ENCODE data around the gene IFI27L2.

Gene IFI27L2

DNA sequence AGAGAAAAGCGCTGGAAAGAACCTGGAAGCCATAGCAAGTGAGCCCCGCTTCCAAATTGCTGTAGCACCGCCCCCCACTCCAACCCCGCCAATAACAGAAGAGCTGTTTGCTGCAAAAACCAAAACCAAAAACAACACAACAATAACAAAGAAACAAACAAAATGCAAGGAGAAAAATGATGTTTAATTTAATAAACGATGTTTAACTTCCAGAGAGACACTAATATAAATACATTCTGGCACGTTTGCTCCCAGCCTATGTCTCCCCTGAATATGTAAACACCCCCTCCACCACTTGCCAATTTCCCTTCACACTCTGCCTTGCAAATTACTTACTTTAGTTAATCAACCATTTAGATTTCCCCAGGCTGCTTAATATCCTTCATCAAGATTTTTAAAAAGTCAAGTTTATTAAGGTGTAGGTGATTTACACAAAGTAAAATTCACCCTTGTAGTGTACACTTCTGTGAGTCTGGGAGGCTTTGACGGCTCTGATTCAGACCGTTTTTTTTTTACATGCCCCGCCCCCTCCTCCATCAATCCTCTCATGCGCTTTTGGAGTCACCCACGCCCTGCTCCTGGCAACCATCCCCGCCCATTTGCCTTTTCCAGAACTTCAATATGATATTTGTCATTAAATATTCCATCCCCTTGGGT is 482 bp upstream of the IFI27L2 start:
- H2BK5ac ChIP-seq (ENCODE audit: low read length): no peak overlapping the region
- no CpG with 5 or more reads among the region's 12 CpGs for WGBS (ENCODE audit: extremely low coverage, insufficient coverage, low lambda C conversion rate)
- H3K79me2 ChIP-seq (ENCODE audit: control insufficient read depth, insufficient read depth, low read length): no peaks in the 10 kb centered on the region
- no peak overlapping the region for H4K8ac ChIP-seq (ENCODE audit: low read depth, low read length)
- H3K4ac ChIP-seq (ENCODE audit: low read depth, low read length): no peak overlapping the region
- H3K56ac ChIP-seq (ENCODE audit: low read length): peak overlapping the region; percentile 30
- no peaks in the 10 kb centered on the region for H3K79me1 ChIP-seq (ENCODE audit: low read length)
- no peak overlapping the region for H3K18ac ChIP-seq (ENCODE audit: low read length)
- H3K27me3 ChIP-seq (ENCODE audit: insufficient read depth, low read length, poor library complexity): no peaks in the 10 kb centered on the region
- DNase-seq: peak; percentile 61
- H3K4me2 ChIP-seq (ENCODE audit: low read length): peak overlapping the region; percentile 80
- no peak overlapping the region for H3K27ac ChIP-seq (ENCODE audit: low read depth, low read length)
- no peaks in the 10 kb centered on the region for H3K36me3 ChIP-seq (ENCODE audit: control insufficient read depth, insufficient read depth, low read length)
- peak overlapping the region; percentile 48 for H3K9ac ChIP-seq (ENCODE audit: low read length)
- H2AK5ac ChIP-seq (ENCODE audit: low read length): no peak overlapping the region
- peak overlapping the region; percentile 26 for H3K4me3 ChIP-seq (ENCODE audit: low read length)
- H3K23ac ChIP-seq (ENCODE audit: low read length): no peak overlapping the region
- no peak overlapping the region for H2BK15ac ChIP-seq (replicated peaks; ENCODE audit: low read depth)
- no peak overlapping the region for H2BK120ac ChIP-seq (ENCODE audit: low read depth, low read length)
- no peaks in the 10 kb centered on the region for H3K4me1 ChIP-seq (ENCODE audit: control insufficient read depth, low read depth, low read length)
- H4K5ac ChIP-seq (ENCODE audit: low read length): no peak overlapping the region

DNA sequence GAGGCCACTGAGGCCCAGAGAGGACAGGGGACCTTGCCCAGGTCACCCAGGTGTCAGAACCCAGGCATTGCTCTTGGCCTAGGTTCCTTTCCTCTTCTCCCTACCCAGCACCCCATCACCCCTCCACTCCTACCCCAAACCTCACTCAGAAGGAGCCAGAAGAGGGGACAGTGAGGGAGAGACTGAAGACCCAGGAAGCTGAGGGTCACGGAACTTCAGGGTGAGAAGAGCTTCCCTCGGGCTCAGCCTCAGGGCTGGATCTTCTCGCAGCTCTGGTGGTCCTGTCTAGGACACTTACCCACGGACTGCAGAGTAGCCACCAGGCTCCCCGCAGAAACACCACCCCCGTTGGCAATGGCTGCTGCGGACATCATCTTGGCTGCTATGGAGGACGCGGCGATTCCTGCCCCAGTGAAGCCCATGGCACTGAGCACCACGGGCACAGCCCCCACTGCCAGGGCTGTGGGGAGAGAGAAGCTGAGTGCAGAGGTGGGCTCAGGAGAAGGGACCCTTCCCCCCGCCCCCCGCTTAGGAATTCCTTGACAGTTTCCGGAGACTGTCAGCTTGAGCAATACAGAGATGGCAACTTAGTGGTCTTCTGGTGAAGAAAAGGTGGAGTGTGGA is 1.1 kb downstream of the IFI27L2 start:
- Histone ChIP-seq H3K4me1 (ENCODE audit: control insufficient read depth, low read depth, low read length) (no peaks in the 10 kb centered on the region), H4K8ac (ENCODE audit: low read depth, low read length) (no peak overlapping the region), H3K4ac (ENCODE audit: low read depth, low read length) (no peak overlapping the region), H2BK120ac (ENCODE audit: low read depth, low read length) (no peak overlapping the region), H3K27ac (ENCODE audit: low read depth, low read length) (no peak overlapping the region), H2BK15ac (replicated peaks; ENCODE audit: low read depth) (no peak overlapping the region), H3K79me1 (ENCODE audit: low read length) (no peaks in the 10 kb centered on the region), H3K27me3 (ENCODE audit: insufficient read depth, low read length, poor library complexity) (no peaks in the 10 kb centered on the region), H3K23ac (ENCODE audit: low read length) (peak overlapping the region; percentile 59), H3K36me3 (ENCODE audit: control insufficient read depth, insufficient read depth, low read length) (no peaks in the 10 kb centered on the region), H3K9ac (ENCODE audit: low read length) (peak overlapping the region; percentile 79), H2BK5ac (ENCODE audit: low read length) (no peak overlapping the region), H2AK5ac (ENCODE audit: low read length) (no peak overlapping the region), H3K56ac (ENCODE audit: low read length) (peak overlapping the region; percentile 91), H3K18ac (ENCODE audit: low read length) (no peak overlapping the region), H3K79me2 (ENCODE audit: control insufficient read depth, insufficient read depth, low read length) (no peaks in the 10 kb centered on the region), H3K4me2 (ENCODE audit: low read length) (peak overlapping the region; percentile 88), H3K4me3 (ENCODE audit: low read length) (no peak overlapping the region), H4K5ac (ENCODE audit: low read length) (no peak overlapping the region)
- DNase-seq: no peak
- WGBS (ENCODE audit: extremely low coverage, insufficient coverage, low lambda C conversion rate): no CpG with 5 or more reads among the region's 14 CpGs

DNA sequence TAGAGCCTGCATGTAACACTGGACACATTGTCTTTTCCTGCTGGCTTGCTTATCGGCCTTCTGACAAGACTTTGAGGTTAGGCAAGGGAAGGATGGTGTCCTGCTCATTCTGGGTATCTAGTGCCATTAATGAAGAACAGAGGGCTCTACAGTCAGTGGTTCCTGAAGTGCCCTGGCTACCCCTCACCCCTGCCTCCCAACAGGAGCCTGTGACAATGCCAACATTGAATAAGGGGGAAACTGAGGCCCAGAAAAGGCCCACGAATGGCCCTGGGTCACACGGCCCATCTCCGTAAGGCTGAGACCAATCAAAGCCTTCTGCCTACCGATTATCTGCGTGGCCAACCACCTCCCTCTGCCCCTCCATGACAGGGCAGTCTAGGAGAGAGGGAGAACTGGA is 2.1 kb downstream of the IFI27L2 start:
- Histone ChIP-seq H3K4ac (ENCODE audit: low read depth, low read length) (no peak overlapping the region), H3K4me1 (ENCODE audit: control insufficient read depth, low read depth, low read length) (no peaks in the 10 kb centered on the region), H3K23ac (ENCODE audit: low read length) (no peak overlapping the region), H2BK120ac (ENCODE audit: low read depth, low read length) (no peak overlapping the region), H4K8ac (ENCODE audit: low read depth, low read length) (no peak overlapping the region), H3K79me1 (ENCODE audit: low read length) (no peaks in the 10 kb centered on the region), H4K5ac (ENCODE audit: low read length) (no peak overlapping the region), H3K27ac (ENCODE audit: low read depth, low read length) (no peak overlapping the region), H2AK5ac (ENCODE audit: low read length) (no peak overlapping the region), H3K36me3 (ENCODE audit: control insufficient read depth, insufficient read depth, low read length) (no peaks in the 10 kb centered on the region), H3K27me3 (ENCODE audit: insufficient read depth, low read length, poor library complexity) (no peaks in the 10 kb centered on the region), H3K9ac (ENCODE audit: low read length) (no peak overlapping the region), H3K4me3 (ENCODE audit: low read length) (no peak overlapping the region), H2BK5ac (ENCODE audit: low read length) (no peak overlapping the region), H3K79me2 (ENCODE audit: control insufficient read depth, insufficient read depth, low read length) (no peaks in the 10 kb centered on the region), H3K56ac (ENCODE audit: low read length) (no peak overlapping the region), H3K4me2 (ENCODE audit: low read length) (no peak overlapping the region), H2BK15ac (replicated peaks; ENCODE audit: low read depth) (no peak overlapping the region), H3K18ac (ENCODE audit: low read length) (no peak overlapping the region)
- DNase-seq: no peak
- WGBS (ENCODE audit: extremely low coverage, insufficient coverage, low lambda C conversion rate): no CpG with 5 or more reads among the region's 6 CpGs

DNA sequence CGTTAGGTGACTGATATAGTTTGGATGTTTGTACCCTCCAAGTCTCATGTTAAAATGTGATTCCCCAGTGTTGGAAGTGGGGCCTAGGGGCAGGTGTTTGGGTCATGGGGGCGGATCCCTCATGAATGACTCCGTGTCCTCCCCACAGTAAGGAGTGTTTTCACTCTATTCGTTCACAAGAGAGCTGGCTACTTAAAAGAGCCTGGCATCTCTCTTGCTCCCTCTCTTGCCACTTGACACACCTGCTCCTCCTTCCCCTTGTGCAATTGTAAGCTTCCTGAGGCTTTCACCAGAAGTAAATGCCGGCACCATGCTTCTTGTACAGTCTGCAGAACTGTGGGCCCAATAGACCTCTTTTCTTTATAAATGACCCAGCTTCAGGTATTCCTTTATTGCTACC is 2.6 kb downstream of the IFI27L2 start:
- H3K27me3 ChIP-seq (ENCODE audit: insufficient read depth, low read length, poor library complexity): no peaks in the 10 kb centered on the region
- H4K5ac ChIP-seq (ENCODE audit: low read length): no peak overlapping the region
- no peaks in the 10 kb centered on the region for H3K36me3 ChIP-seq (ENCODE audit: control insufficient read depth, insufficient read depth, low read length)
- H3K9ac ChIP-seq (ENCODE audit: low read length): no peak overlapping the region
- no peak overlapping the region for H2BK120ac ChIP-seq (ENCODE audit: low read depth, low read length)
- no peak overlapping the region for H4K8ac ChIP-seq (ENCODE audit: low read depth, low read length)
- H3K4me1 ChIP-seq (ENCODE audit: control insufficient read depth, low read depth, low read length): no peaks in the 10 kb centered on the region
- no peak overlapping the region for H3K18ac ChIP-seq (ENCODE audit: low read length)
- H3K4me3 ChIP-seq (ENCODE audit: low read length): no peak overlapping the region
- H3K79me1 ChIP-seq (ENCODE audit: low read length): no peaks in the 10 kb centered on the region
- H2AK5ac ChIP-seq (ENCODE audit: low read length): no peak overlapping the region
- no peak overlapping the region for H3K23ac ChIP-seq (ENCODE audit: low read length)
- no peak overlapping the region for H3K27ac ChIP-seq (ENCODE audit: low read depth, low read length)
- DNase-seq: no peak
- no peak overlapping the region for H3K4me2 ChIP-seq (ENCODE audit: low read length)
- H3K56ac ChIP-seq (ENCODE audit: low read length): no peak overlapping the region
- H3K4ac ChIP-seq (ENCODE audit: low read depth, low read length): no peak overlapping the region
- H3K79me2 ChIP-seq (ENCODE audit: control insufficient read depth, insufficient read depth, low read length): no peaks in the 10 kb centered on the region
- no CpG with 5 or more reads among the region's 5 CpGs for WGBS (ENCODE audit: extremely low coverage, insufficient coverage, low lambda C conversion rate)
- H2BK5ac ChIP-seq (ENCODE audit: low read length): no peak overlapping the region
- H2BK15ac ChIP-seq (replicated peaks; ENCODE audit: low read depth): no peak overlapping the region

DNA sequence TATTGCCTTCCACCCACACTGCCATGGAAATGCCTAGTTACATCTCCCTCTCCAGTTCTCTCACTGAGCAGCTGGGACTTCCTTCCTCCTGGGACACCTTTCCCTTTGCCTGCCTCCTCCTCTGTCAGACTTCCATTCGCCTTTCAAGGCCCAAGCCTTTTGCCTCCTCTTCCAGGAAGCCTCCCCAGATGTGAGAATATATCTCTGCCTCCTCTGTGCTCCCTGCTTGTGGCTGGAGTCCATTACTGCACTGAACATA is 3.1 kb downstream of the IFI27L2 start:
- Histone ChIP-seq H3K79me2 (ENCODE audit: control insufficient read depth, insufficient read depth, low read length) (no peaks in the 10 kb centered on the region), H4K8ac (ENCODE audit: low read depth, low read length) (no peak overlapping the region), H3K9ac (ENCODE audit: low read length) (no peak overlapping the region), H4K5ac (ENCODE audit: low read length) (no peak overlapping the region), H2AK5ac (ENCODE audit: low read length) (no peak overlapping the region), H3K4me3 (ENCODE audit: low read length) (no peak overlapping the region), H3K4me1 (ENCODE audit: control insufficient read depth, low read depth, low read length) (no peaks in the 10 kb centered on the region), H3K18ac (ENCODE audit: low read length) (no peak overlapping the region), H3K79me1 (ENCODE audit: low read length) (no peaks in the 10 kb centered on the region), H3K27ac (ENCODE audit: low read depth, low read length) (no peak overlapping the region), H3K27me3 (ENCODE audit: insufficient read depth, low read length, poor library complexity) (no peaks in the 10 kb centered on the region), H3K36me3 (ENCODE audit: control insufficient read depth, insufficient read depth, low read length) (no peaks in the 10 kb centered on the region), H2BK15ac (replicated peaks; ENCODE audit: low read depth) (no peak overlapping the region), H3K56ac (ENCODE audit: low read length) (no peak overlapping the region), H2BK5ac (ENCODE audit: low read length) (no peak overlapping the region), H3K4me2 (ENCODE audit: low read length) (no peak overlapping the region), H3K23ac (ENCODE audit: low read length) (no peak overlapping the region), H3K4ac (ENCODE audit: low read depth, low read length) (no peak overlapping the region), H2BK120ac (ENCODE audit: low read depth, low read length) (no peak overlapping the region)
- DNase-seq: no peak
- no CpG with 5 or more reads among the region's 1 CpG for WGBS (ENCODE audit: extremely low coverage, insufficient coverage, low lambda C conversion rate)

Data from mesendoderm (in vitro differentiated cells).